ENCODE measurements around the gene PLEKHM1.
"Not testable (repeated sequence)": the region's sequence is repeated elsewhere in the genome, so short reads cannot be mapped to it uniquely, and the experiment has no call there.

PLEKHM1 gene

DNA sequence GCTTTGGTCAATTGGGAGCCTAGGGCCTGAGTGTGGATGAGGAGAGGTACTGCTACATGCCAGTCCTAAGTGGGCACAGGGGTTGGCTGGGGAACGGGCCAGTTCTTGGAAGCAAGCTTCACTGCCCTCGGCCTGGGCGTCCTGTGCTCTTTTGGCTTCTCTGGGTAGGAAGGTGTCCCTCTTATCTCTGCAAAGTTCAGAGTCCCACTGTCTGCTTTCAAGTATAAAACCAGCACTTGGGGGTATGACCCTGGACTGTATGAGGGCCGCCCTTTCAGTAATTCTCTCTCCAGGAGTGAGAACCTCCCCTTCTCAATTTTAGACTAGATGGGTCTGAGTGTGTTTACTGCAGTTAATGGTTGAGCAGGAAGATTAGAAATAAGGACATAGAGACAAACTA lies 1.6 kb upstream of the PLEKHM1 start:
- not testable (repeated sequence) for H3K36me3 ChIP-seq (ENCODE audit: insufficient read depth, low read length); H3K4me3 ChIP-seq (ENCODE audit: low read depth, low read length); H3K27me3 ChIP-seq (ENCODE audit: insufficient read depth, low read length); H3K79me2 ChIP-seq (ENCODE audit: control insufficient read depth, insufficient read depth, low read length, unreplicated experiment); H3K27ac ChIP-seq (ENCODE audit: low read depth, low read length); H2AFZ ChIP-seq (ENCODE audit: low read length, unreplicated experiment); H3K4me1 ChIP-seq (ENCODE audit: control insufficient read depth, insufficient read depth, low read length, unreplicated experiment)

DNA sequence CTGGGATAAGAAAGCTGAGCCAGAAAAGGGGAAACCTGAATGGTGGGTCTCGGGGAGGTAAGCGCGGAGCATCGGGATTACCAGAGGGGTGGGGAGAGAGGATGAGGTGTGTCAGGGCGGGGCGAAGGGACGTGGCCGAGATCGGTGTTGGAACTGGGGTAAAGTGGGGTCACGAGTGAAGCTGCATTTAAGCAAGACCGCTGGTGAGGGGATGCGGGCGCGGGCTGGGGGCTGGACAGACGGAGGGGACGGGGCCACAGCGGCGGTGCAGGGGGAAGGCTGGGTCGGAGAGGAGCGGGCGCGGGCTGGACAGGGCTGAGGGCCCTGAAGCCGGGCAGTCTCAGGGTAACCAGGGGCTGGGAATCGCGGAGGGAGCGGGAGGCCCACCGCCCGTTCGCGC lies 323 bp downstream of the PLEKHM1 start:
- not testable (repeated sequence) for H3K79me2 ChIP-seq (ENCODE audit: control insufficient read depth, insufficient read depth, low read length, unreplicated experiment); H3K27me3 ChIP-seq (ENCODE audit: insufficient read depth, low read length); H3K27ac ChIP-seq (ENCODE audit: low read depth, low read length); H3K4me1 ChIP-seq (ENCODE audit: control insufficient read depth, insufficient read depth, low read length, unreplicated experiment); H3K36me3 ChIP-seq (ENCODE audit: insufficient read depth, low read length); H2AFZ ChIP-seq (ENCODE audit: low read length, unreplicated experiment)
- peak overlapping the region; percentile 83 for H3K4me3 ChIP-seq (ENCODE audit: low read depth, low read length)

DNA sequence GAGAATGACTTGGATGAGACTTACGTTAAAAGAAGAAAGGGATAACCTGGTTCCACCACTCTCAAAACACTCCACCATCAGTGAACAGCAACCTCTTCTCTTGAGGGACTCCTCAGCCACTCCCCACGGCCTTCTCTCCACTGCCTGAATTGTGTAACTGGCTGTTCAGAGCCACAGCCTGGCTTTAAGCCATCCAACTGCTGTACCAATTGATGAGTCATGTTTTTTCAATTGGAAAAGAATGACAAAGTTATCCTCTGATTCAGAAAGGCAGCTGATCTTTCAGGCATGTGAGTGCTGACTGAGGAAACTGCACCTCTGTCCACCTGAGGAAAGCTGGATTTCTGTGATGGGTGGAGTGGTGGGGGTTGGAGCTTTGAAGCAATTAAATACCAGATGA lies 2.8 kb downstream of the PLEKHM1 start:
- H2AFZ ChIP-seq (ENCODE audit: low read length, unreplicated experiment); H3K36me3 ChIP-seq (ENCODE audit: insufficient read depth, low read length); H3K79me2 ChIP-seq (ENCODE audit: control insufficient read depth, insufficient read depth, low read length, unreplicated experiment); H3K27me3 ChIP-seq (ENCODE audit: insufficient read depth, low read length); H3K4me3 ChIP-seq (ENCODE audit: low read depth, low read length); H3K4me1 ChIP-seq (ENCODE audit: control insufficient read depth, insufficient read depth, low read length, unreplicated experiment): not testable (repeated sequence)
- peak overlapping the region; percentile 75 for H3K27ac ChIP-seq (ENCODE audit: low read depth, low read length)

DNA sequence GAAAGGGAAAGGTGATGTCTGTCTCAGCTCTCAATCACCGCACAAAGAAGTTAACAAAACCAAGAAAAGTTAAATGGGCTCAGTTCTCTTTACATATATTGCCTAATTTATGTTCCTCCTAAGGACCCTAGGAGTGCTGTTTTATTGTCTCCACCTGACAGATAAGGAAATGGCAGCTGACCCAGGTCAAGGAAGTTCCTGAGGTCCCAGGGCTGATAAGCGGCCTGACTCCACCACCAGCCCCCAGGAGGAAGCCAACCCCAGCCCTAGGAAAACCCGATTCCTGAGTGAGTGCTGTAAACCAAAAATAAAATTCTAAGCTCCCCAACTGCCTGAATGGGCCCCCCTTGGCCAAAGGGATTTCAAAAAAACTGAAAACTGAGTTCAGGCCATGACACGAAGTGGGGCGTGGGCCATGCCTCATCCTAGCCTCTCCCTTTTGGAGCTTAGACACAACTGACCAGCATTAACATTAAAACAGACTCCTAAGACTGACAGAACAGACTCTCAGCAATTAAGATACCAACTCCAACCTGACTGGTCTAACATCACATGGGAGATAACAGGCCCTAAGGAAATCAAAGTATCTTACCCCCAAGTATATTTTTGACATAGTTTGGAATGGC lies 6.8 kb downstream of the PLEKHM1 start:
- not testable (repeated sequence) for H3K27ac ChIP-seq (ENCODE audit: low read depth, low read length)

DNA sequence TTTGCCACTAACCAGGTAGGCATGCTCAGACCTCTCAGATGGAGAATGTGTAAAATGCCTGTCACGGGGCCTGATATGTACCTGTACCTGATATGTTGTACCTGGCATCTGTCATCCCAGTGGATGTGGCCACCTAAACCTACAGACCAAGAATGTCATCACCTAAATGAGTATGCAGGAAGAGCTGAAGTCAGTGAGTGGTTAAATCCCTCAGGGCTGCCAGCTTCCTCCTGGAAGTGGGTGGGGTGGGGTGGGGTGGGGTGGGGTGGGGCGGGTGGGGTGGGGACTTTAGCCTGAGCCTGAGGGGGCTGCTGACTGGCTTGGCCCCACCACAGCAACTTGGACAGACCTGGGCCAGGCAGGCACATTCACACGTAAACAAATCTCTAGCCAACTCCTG lies 7.3 kb downstream of the PLEKHM1 start:
- H3K27ac ChIP-seq (ENCODE audit: low read depth, low read length); H3K79me2 ChIP-seq (ENCODE audit: control insufficient read depth, insufficient read depth, low read length, unreplicated experiment); H3K27me3 ChIP-seq (ENCODE audit: insufficient read depth, low read length); H2AFZ ChIP-seq (ENCODE audit: low read length, unreplicated experiment); H3K4me1 ChIP-seq (ENCODE audit: control insufficient read depth, insufficient read depth, low read length, unreplicated experiment); H3K36me3 ChIP-seq (ENCODE audit: insufficient read depth, low read length); H3K4me3 ChIP-seq (ENCODE audit: low read depth, low read length): not testable (repeated sequence)

More for the DNA sequence above, 6.8 kb downstream of the PLEKHM1 start:
- not testable (repeated sequence) for H3K27me3 ChIP-seq (ENCODE audit: insufficient read depth, low read length); H3K79me2 ChIP-seq (ENCODE audit: control insufficient read depth, insufficient read depth, low read length, unreplicated experiment); H3K4me1 ChIP-seq (ENCODE audit: control insufficient read depth, insufficient read depth, low read length, unreplicated experiment); H3K36me3 ChIP-seq (ENCODE audit: insufficient read depth, low read length); H2AFZ ChIP-seq (ENCODE audit: low read length, unreplicated experiment); H3K4me3 ChIP-seq (ENCODE audit: low read depth, low read length)

DNA sequence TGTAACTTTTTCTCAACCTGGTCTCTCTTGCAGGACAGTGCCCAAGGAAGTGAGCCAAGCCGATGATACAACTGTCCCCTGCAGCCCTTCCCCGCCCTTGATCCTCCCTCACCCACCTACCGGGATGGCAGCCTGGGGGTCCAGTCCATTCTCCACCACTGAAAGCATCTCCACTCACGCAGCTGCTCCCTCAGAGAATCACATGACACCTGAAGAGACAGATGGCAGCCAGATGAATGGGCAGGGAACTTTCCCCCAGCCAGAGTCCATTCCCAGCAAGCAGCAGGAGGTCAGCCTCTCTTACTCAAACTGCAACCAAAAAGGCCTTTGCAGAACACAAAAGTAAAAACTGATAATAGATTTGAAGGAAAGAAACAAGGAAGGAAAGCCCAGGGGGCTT lies 8.2 kb downstream of the PLEKHM1 start:
- H3K27ac ChIP-seq (ENCODE audit: low read depth, low read length); H3K36me3 ChIP-seq (ENCODE audit: insufficient read depth, low read length); H3K4me1 ChIP-seq (ENCODE audit: control insufficient read depth, insufficient read depth, low read length, unreplicated experiment); H3K4me3 ChIP-seq (ENCODE audit: low read depth, low read length); H3K27me3 ChIP-seq (ENCODE audit: insufficient read depth, low read length); H2AFZ ChIP-seq (ENCODE audit: low read length, unreplicated experiment); H3K79me2 ChIP-seq (ENCODE audit: control insufficient read depth, insufficient read depth, low read length, unreplicated experiment): not testable (repeated sequence)

DNA sequence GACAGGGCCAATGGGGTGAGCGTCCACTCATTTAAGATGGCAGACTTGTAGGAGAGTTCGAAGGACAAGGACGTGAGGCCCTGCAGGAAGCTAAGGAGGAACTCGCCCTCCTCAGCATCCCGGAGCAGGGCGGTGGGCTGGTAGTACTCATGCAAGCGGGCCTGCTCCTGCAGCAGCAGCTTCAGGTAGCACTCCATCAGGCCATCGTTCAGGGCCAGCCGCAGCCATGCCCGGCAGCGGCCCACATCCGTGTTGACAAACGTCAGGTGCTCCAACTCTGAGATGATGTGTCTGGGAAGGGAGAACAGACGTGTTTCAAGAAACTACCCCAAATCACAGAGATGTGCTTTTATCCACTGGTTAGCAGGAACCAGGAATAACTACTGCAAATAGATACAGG lies 15.1 kb downstream of the PLEKHM1 start:
- not testable (repeated sequence) for H3K36me3 ChIP-seq (ENCODE audit: insufficient read depth, low read length); H3K27me3 ChIP-seq (ENCODE audit: insufficient read depth, low read length); H3K79me2 ChIP-seq (ENCODE audit: control insufficient read depth, insufficient read depth, low read length, unreplicated experiment); H3K27ac ChIP-seq (ENCODE audit: low read depth, low read length); H3K4me1 ChIP-seq (ENCODE audit: control insufficient read depth, insufficient read depth, low read length, unreplicated experiment); H2AFZ ChIP-seq (ENCODE audit: low read length, unreplicated experiment); H3K4me3 ChIP-seq (ENCODE audit: low read depth, low read length)

DNA sequence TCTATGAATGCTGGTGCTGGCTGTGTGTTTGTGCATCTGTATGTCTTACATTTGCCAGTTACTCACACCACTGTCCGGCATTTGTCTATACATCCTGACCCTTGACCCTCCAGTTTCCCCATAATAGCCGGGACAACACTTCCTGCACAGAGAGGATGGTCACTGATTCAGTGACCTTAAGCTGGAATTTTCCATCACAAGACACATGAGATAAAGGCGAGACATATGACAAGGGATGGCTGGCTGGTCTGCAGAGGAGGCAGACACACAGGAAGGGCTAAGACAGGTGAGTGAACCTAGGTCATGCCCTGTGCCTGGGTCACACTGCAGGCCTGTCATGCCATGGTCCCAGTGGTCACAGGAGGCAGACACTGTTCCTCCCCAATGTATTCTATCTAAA lies 18.3 kb downstream of the PLEKHM1 start:
- H3K4me3 ChIP-seq (ENCODE audit: low read depth, low read length); H3K36me3 ChIP-seq (ENCODE audit: insufficient read depth, low read length); H3K27me3 ChIP-seq (ENCODE audit: insufficient read depth, low read length); H3K4me1 ChIP-seq (ENCODE audit: control insufficient read depth, insufficient read depth, low read length, unreplicated experiment); H2AFZ ChIP-seq (ENCODE audit: low read length, unreplicated experiment); H3K79me2 ChIP-seq (ENCODE audit: control insufficient read depth, insufficient read depth, low read length, unreplicated experiment); H3K27ac ChIP-seq (ENCODE audit: low read depth, low read length): not testable (repeated sequence)

DNA sequence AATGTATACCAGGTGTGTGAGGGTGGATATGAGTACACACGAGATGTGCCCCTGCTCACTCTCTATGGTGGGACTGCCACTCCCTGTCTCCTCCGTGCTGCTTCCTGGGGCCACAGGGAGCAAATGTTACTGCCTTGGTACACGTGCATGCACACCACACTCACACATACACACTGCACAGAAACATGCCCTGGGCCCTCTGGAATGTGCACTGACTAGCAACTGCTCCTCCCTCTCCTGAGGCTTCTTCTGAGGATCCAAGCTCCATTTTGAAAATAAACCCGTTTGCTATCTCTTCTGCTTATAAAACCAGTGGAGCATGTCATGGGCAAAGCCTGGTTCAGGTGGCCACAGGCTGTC lies 21.3 kb downstream of the PLEKHM1 start:
- not testable (repeated sequence) for H3K27ac ChIP-seq (ENCODE audit: low read depth, low read length); H3K36me3 ChIP-seq (ENCODE audit: insufficient read depth, low read length)

DNA sequence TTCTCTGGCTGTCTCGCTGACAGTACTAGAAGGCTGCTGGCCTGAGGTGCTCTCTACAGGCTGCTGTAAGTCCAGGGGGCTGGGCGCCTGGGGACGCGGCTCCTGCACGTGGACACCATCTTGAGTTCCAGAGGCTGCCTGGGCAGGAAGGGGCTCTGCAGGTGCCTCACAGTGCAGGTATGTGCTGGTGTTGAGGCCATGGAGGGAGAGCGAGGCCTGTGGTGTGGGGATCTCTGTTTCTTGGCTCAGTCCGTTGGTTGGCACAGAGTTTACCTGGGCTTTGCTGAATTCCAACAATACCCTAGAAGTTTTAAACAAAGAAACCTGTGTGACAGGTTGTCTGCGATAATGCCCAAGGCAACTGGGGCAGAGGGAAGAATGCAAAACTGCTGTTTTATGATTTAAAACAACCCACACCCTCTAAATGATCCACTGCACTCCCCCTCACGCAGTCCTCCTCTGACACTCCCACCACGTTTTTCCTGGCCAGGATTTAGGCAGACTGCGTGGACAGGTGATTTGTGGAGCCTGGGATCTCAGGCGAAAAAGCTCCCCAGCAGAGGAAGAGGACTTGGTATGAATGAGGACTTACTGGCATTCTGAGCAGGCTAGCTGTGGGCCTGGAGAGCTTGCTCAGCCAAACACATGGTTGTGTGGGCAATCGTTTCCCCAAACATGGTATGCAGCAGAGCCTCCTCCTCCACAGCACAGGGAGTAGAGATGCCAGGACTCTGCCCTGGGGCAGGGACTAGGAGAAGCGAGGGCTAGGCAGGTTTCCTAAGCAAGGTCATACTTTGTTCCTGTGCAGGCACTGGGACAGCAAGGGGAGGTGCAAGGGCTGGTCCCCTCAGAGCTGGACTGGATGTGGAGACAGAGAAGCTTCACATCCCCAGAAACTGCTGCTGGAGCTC lies 22.0 kb downstream of the PLEKHM1 start:
- H3K27me3 ChIP-seq (ENCODE audit: insufficient read depth, low read length); H3K4me3 ChIP-seq (ENCODE audit: low read depth, low read length); H2AFZ ChIP-seq (ENCODE audit: low read length, unreplicated experiment); H3K79me2 ChIP-seq (ENCODE audit: control insufficient read depth, insufficient read depth, low read length, unreplicated experiment); H3K36me3 ChIP-seq (ENCODE audit: insufficient read depth, low read length); H3K4me1 ChIP-seq (ENCODE audit: control insufficient read depth, insufficient read depth, low read length, unreplicated experiment); H3K27ac ChIP-seq (ENCODE audit: low read depth, low read length): not testable (repeated sequence)

More for the DNA sequence above, 21.3 kb downstream of the PLEKHM1 start:
- H3K4me3 ChIP-seq (ENCODE audit: low read depth, low read length); H3K4me1 ChIP-seq (ENCODE audit: control insufficient read depth, insufficient read depth, low read length, unreplicated experiment); H3K27me3 ChIP-seq (ENCODE audit: insufficient read depth, low read length); H2AFZ ChIP-seq (ENCODE audit: low read length, unreplicated experiment); H3K79me2 ChIP-seq (ENCODE audit: control insufficient read depth, insufficient read depth, low read length, unreplicated experiment): not testable (repeated sequence)

DNA sequence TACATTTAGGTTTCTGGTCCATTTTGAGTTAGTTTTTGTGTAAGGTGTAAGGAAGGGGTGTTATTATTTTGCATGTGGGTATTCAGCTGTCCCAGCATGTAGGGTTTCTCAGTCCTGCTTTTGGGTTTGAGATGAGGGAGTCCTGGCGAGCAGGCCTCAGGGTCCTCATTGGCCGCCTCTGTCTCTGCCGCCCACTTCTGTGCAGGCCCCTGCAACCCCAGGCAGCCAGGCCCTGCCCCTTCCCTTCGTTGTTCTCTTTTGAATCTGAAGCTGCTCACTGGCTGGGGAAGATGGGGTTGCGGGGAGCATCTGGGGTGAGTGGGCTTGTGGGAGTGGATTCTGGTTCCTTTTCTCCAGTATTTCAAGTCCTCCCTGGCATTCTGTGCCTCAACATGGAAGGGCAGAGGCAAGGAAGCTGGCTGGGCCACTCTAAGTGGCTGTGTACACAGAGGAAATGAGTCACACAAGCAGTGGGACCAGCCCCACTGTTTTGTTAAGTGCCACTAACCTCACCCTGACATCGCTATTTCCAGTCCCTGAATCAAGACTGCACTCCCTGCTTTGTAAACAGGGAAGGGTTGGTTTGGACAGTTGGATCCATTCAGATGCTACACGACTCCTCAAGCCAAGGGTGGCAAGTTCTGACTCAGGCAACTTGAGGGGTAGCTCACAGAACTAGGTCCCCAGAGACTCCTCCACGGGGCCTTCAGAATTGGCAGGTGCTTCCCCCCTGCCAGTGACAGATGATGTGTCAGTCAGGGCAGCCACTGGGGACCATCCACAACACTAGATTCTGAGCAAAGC lies 28.8 kb downstream of the PLEKHM1 start:
- not testable (repeated sequence) for H3K4me1 ChIP-seq (ENCODE audit: control insufficient read depth, insufficient read depth, low read length, unreplicated experiment); H3K27me3 ChIP-seq (ENCODE audit: insufficient read depth, low read length); H3K4me3 ChIP-seq (ENCODE audit: low read depth, low read length); H3K79me2 ChIP-seq (ENCODE audit: control insufficient read depth, insufficient read depth, low read length, unreplicated experiment); H3K36me3 ChIP-seq (ENCODE audit: insufficient read depth, low read length); H2AFZ ChIP-seq (ENCODE audit: low read length, unreplicated experiment); H3K27ac ChIP-seq (ENCODE audit: low read depth, low read length)
